WI38 (cell line): ENCODE measurements around the gene CDO1.

Experiments
- H3K4me3 ChIP-seq: 2 replicates; pipeline ENCODE4 v1.5.1; 2011; ENCODE audit warnings: low read depth, mild to moderate bottlenecking, control low read depth, low read length
- CTCF ChIP-seq: IDR thresholded peaks from 2 replicates; pipeline ENCODE4 v1.5.1; 2012; ENCODE audit warnings: low read depth, mild to moderate bottlenecking, control low read depth, low read length

The CDO1 gene

DNA sequence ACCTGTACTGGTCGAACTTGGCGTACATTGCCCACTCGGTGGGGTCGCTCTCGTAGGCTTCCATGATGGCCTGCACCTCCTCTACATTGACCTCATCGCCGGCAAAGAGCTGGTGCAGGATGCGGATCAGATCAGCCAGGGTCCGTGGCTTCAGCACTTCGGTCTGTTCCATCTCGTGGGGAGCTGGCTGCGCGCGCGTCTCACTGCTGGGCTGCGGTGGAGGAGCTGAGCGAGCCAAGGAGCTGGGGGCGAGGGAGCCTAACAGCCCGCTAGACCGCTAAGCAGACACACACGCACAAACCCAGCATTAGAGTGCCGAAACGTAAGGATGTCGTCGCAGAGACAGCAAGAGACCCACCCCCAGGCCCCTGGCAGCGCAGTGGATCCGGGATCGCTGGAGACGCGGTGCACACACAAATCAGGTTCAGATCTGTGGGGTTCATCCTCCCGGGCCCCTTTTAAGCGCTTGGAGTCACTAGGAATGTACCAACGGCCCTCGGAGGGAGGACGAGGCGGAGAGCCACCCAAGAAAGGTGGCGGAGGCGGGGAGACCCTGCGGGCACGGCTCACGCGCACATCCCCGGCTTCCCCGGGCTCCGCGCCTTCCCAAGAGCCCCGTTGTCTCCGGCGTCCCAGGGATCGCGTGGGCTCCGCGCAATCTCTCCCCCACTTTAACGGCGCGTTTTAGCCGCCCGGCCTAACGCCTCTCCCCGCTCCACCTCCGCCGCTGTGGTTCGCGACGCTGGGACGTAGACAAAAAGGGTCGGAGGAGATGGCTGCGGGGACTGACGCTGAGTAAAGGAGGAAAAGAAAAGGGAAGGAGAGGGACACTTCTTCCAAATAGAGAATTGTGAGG, at the start of gene CDO1:
Gene CDO1 (minus strand): TSS at position 434 of the 856 bp plus-strand sequence. CDS start 262 bp downstream, at position 172.
- no peak for TF ChIP-seq CTCF
- peak within 1 kb of the TSS; percentile 58 for H3K4me3 ChIP-seq

- H3K4me3 ChIP-seq, result no peak overlapping the region
- no peak for TF ChIP-seq CTCF
These were observed 42.9 kb upstream of the CDO1 start for GRCh38 chr5:115859378-115859777.

DNA sequence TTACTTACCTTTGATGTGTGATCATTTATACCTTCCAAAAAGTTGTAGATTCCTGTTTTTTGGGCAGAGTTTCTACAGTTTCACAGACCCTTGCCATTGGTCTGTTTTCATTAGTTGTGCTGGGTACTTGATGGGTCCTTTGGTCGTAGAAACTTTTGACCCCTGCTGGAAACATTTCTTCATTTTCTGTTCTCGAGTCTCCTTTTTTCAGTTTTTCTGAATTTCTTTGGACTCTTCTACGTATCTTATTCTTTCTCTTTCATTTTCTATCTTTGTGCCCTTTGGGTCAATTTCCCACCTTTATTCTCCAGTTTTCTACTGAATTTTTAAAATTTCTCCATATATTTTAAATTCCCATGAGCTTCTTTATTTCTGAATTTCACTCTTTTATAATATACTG, 41.9 kb upstream of the CDO1 start:
- no peak for TF ChIP-seq CTCF
- H3K4me3 ChIP-seq, result no peak overlapping the region

DNA sequence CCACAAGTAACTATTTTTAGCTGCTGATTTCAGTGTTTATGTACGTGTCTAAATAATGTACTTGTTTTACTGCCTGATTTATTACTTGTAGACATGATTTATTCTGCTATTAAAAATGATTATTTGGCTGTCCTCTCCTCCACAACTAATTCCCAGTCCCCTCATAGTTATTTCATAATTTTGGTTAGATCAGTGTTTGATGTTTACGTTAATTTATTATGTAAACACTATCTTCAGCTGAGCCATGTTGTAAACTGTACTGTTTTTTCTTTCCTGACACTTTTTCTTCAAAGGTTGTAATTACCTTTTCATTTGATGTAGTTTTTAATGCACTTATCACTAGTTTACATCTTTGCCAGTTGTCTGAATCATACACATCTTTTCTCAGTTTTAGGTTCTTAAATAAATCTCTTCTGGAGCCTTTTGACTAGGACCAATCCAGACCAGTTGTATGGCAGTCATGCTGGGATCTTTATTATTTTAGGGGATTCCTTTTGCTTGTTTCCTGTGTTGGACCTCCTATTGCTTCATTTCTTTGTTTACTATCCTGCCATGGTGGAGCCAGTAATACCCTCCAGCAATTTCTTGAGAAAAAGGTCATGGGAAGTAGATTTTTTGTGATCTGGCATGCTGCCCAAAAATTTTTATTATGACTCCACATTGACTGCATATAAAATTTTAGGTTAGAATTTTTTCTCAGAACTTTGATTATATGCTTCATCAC, 41.3 kb upstream of the CDO1 start:
- H3K4me3 ChIP-seq, result no peak overlapping the region
- no peak for TF ChIP-seq CTCF

- no peak overlapping the region for H3K4me3 ChIP-seq
- TF ChIP-seq CTCF, result no peak
These were observed 40.6 kb upstream of the CDO1 start for GRCh38 chr5:115857057-115857479.

GRCh38 chr5:115855959-115856358, 39.5 kb upstream of the CDO1 start:
- H3K4me3 ChIP-seq, result no peak overlapping the region
- TF ChIP-seq CTCF, result no peak

GRCh38 chr5:115854139-115854538, 37.7 kb upstream of the CDO1 start:
- no peak for TF ChIP-seq CTCF

More at GRCh38 chr5:115854139-115854538, 37.7 kb upstream of the CDO1 start:
- H3K4me3 ChIP-seq, result no peak overlapping the region
